Neural cell (in vitro differentiated cells): ENCODE measurements around the gene EIF5. TPM values are rescaled to one million over a fixed set of nuclear protein-coding genes. Genes with fewer than 3 reads are reported as not detected.

Source experiments
- H2AFZ ChIP-seq: fragments of 200-600, 300-800 bp; sonication (generic), shearing (Covaris generic); 2 replicates; pipeline ENCODE4 v1.6.0; 2014; ENCODE audit warnings: low read depth, mild to moderate bottlenecking, antibody characterized with exemption, low read length, moderate library complexity
- H3F3A ChIP-seq: fragments of 200-600 bp; shearing (Covaris generic); 2 replicates; pipeline ENCODE4 v1.6.1; 2016; ENCODE audit warnings: mild to moderate bottlenecking, moderate library complexity, mixed read lengths, antibody characterized with exemption, low read length; ENCODE audit not compliant: insufficient read depth, poor library complexity, severe bottlenecking
- H3K27ac ChIP-seq: fragments of 200-600, 300-800 bp; sonication (generic), shearing (Covaris generic); 2 replicates; pipeline ENCODE4 v1.5.1; 2014; ENCODE audit warnings: mild to moderate bottlenecking, low read length, moderate library complexity
- H3K27me3 ChIP-seq: fragments of 300-800, 200-600 bp; sonication (generic), shearing (Covaris generic); 2 replicates; pipeline ENCODE4 v1.6.0; 2014; ENCODE audit warnings: mild to moderate bottlenecking, low read depth, low read length, moderate library complexity; ENCODE audit not compliant: insufficient read depth
- H3K36me3 ChIP-seq: fragments of 300-800, 200-600 bp; sonication (generic), shearing (Covaris generic); 2 replicates; pipeline ENCODE4 v1.5.1; 2014; ENCODE audit warnings: mild to moderate bottlenecking, antibody characterized with exemption, low read length, moderate library complexity; ENCODE audit not compliant: insufficient read depth
- H3K4me2 ChIP-seq: fragments of 300-800, 200-600 bp; sonication (generic), shearing (Covaris generic); 2 replicates; pipeline ENCODE4 v1.6.0; 2014; ENCODE audit warnings: mild to moderate bottlenecking, low read length
- H3K4me3 ChIP-seq: fragments of 300-800, 200-600 bp; sonication (generic), shearing (Covaris generic); 2 replicates; pipeline ENCODE4 v1.5.1; 2014; ENCODE audit warnings: mild to moderate bottlenecking, low read length, moderate library complexity
- H3K79me2 ChIP-seq: fragments of 200-600 bp; shearing (Covaris generic); replicated peaks from 2 replicates; pipeline ENCODE4 v1.6.0; 2014; ENCODE audit warnings: mild to moderate bottlenecking, low read length, moderate library complexity; ENCODE audit not compliant: insufficient read depth
- H3K9ac ChIP-seq: fragments of 300-800, 200-600 bp; sonication (generic), shearing (Covaris generic); 2 replicates; pipeline ENCODE4 v1.6.1; 2016; ENCODE audit warnings: mild to moderate bottlenecking, low read length, mixed read lengths
- H3K9me2 ChIP-seq: fragments of 200-600 bp; shearing (Covaris generic); 2 replicates; pipeline ENCODE4 v1.6.1; 2016; ENCODE audit warnings: mild to moderate bottlenecking, low read length, mixed read lengths; ENCODE audit not compliant: insufficient read depth
- H3K9me3 ChIP-seq: fragments of 200-600, 300-800 bp; sonication (generic), shearing (Covaris generic); 2 replicates; pipeline ENCODE4 v1.6.1; 2016; ENCODE audit warnings: mild to moderate bottlenecking, mixed run types, low read length, moderate library complexity, mixed read lengths
- H4K20me1 ChIP-seq: fragments of 200-600 bp; shearing (Covaris generic); 2 replicates; pipeline ENCODE4 v1.6.1; 2016; ENCODE audit warnings: mild to moderate bottlenecking, mixed run types; ENCODE audit not compliant: insufficient read depth
- EP300 ChIP-seq: fragments of 450-650 bp; conservative IDR thresholded peaks from 2 replicates; pipeline ENCODE4 v1.6.1; 2014; ENCODE audit warnings: antibody characterized with exemption, mild to moderate bottlenecking, moderate library complexity; ENCODE audit not compliant: poor library complexity, severe bottlenecking
- EZH2 ChIP-seq: fragments of 200-600, 300-800 bp; shearing (Covaris generic), sonication (generic); IDR thresholded peaks from 2 replicates; pipeline ENCODE4 v1.6.1; 2014; ENCODE audit warnings: antibody characterized with exemption, low read length, borderline replicate concordance, mild to moderate bottlenecking; ENCODE audit not compliant: insufficient read depth, poor library complexity, severe bottlenecking
- MXI1 ChIP-seq: fragments of 450-650 bp; conservative IDR thresholded peaks from 2 replicates; pipeline ENCODE4 v1.6.1; 2014; ENCODE audit warnings: antibody characterized with exemption, mild to moderate bottlenecking; ENCODE audit not compliant: poor library complexity, severe bottlenecking
- POLR2AphosphoS5 ChIP-seq: IDR thresholded peaks from 2 replicates; pipeline ENCODE4 v1.6.1; 2012
- RAD21 ChIP-seq: fragments of 450-650 bp; conservative IDR thresholded peaks from 2 replicates; pipeline ENCODE4 v1.6.1; 2014; ENCODE audit warnings: antibody characterized with exemption, mild to moderate bottlenecking, moderate library complexity
- SMC3 ChIP-seq: fragments of 450-650 bp; conservative IDR thresholded peaks from 2 replicates; pipeline ENCODE4 v1.6.1; 2014; ENCODE audit warnings: antibody characterized with exemption, mild to moderate bottlenecking, moderate library complexity; ENCODE audit not compliant: poor library complexity
- TAF1 ChIP-seq: IDR thresholded peaks from 2 replicates; pipeline ENCODE4 v1.6.1; 2012; ENCODE audit warnings: low read depth
- polyA plus RNA-seq: library from polyadenylated mRNA; depleted of rRNA; stranded (reverse); fragments of >200 nt; gene quantifications from 2 replicates; pipeline ENCODE4 v1.2.3, GENCODE V29; 2014
- TF ChIP-seq, protein P1 (sequence below): IDR thresholded peaks from 2 replicates; pipeline ENCODE4 v1.6.1; 2012; ENCODE audit warnings: borderline replicate concordance
- TF ChIP-seq, protein P2 (sequence below): fragments of 450-650 bp; IDR thresholded peaks from 2 replicates; pipeline ENCODE4 v1.5.1; 2014; ENCODE audit warnings: antibody characterized with exemption, mild to moderate bottlenecking, moderate library complexity; ENCODE audit not compliant: poor library complexity, severe bottlenecking

The EIF5 gene
- polyA plus RNA-seq, 1 donor from 2014 or later = 188 TPM

DNA sequence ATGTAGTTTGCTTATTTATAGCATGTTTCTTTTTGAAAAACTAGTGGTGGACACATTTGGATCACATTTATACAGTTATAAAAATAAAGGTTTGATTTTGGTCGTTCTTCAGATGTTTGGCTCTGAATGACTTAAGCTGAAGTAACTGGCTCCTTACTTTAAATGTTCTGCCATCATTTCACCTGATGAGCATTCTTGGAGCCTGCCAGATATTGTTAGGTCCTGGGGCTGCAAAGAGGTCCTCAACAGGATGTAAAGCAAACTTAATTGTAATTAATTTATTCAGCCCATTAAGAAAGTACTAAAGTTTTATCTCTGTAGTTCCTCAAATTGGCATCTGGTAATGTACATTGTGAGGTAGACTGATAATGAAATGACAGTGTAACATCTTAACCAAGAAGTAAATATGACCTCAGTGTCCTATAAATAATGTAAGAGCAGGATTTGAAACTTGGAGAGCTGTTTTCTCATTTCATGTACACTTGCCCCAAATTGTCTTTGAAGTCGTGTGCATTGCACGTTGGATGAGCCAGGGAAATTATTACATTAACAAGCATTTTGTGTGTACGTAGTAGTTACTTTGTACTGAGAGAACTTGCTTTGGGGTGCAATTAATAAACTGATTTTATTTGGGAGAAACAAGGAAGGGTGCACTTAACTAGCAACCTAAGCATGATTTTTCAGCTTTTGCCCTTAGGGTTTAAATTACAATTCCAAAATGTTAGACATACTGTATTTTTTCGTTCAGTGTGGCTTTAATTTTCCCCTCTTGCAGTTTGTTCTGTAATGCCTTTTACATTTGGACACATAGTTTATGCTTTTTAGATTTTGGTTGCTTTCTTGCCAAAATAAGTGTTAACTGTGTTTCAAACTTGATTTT lies 7.5 kb downstream of the EIF5 start:
- no peak overlapping the region for H3K27ac ChIP-seq
- no peaks in the 10 kb centered on the region for H4K20me1 ChIP-seq

DNA sequence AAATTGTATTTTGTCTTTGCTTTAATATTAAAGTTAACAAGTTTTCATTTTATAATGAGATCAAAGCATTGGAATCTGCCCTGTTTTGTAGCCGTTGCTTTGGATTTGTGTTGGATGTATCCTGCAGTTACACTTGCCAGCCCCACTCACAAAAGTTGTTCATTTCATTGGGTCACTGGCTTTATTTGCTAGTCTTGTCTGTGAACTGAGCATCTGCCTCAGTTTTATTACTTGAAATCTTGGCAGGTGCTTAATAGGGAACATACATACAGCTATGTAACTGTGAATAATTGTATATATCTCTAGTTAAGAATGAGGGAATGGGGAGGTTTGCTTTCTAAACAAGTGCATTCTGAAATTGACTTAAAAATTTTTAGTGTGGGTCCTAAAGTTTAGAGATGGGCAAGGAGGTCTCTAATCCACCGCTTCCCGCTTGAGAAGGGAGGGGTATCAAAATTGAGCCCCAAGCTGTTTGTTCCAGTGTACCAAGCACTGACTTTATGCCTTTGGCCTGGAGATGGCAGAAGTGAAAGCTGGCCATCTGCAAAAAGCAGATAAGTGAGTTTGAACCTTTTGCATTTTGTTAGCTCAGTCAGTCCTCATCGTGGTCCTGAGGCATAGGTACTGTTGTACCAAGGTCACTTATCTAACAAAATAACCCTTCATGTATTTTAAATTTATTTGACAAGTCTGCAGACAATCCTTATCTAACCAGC lies 9.3 kb downstream of the EIF5 start:
- no peak overlapping the region for H2AFZ ChIP-seq
- H3F3A ChIP-seq = no peaks in the 10 kb centered on the region
- no peaks in the 10 kb centered on the region for H3K27me3 ChIP-seq
- no peak overlapping the region for H3K4me2 ChIP-seq
- H3K79me2 ChIP-seq = peaks cover 3% of the 10 kb centered on the region
- H3K4me3 ChIP-seq = no peak overlapping the region
- no peaks in the 10 kb centered on the region for H4K20me1 ChIP-seq
- H3K9me3 ChIP-seq = no peaks in the 10 kb centered on the region
- H3K27ac ChIP-seq = no peak overlapping the region
- peaks cover 41% of the 10 kb centered on the region for H3K36me3 ChIP-seq
- H3K9me2 ChIP-seq = no peaks in the 10 kb centered on the region
- no peak overlapping the region for H3K9ac ChIP-seq
- TF ChIP-seq EZH2 = no peak
- TF ChIP-seq MXI1 = no peak
- TF ChIP-seq, protein P1, sequence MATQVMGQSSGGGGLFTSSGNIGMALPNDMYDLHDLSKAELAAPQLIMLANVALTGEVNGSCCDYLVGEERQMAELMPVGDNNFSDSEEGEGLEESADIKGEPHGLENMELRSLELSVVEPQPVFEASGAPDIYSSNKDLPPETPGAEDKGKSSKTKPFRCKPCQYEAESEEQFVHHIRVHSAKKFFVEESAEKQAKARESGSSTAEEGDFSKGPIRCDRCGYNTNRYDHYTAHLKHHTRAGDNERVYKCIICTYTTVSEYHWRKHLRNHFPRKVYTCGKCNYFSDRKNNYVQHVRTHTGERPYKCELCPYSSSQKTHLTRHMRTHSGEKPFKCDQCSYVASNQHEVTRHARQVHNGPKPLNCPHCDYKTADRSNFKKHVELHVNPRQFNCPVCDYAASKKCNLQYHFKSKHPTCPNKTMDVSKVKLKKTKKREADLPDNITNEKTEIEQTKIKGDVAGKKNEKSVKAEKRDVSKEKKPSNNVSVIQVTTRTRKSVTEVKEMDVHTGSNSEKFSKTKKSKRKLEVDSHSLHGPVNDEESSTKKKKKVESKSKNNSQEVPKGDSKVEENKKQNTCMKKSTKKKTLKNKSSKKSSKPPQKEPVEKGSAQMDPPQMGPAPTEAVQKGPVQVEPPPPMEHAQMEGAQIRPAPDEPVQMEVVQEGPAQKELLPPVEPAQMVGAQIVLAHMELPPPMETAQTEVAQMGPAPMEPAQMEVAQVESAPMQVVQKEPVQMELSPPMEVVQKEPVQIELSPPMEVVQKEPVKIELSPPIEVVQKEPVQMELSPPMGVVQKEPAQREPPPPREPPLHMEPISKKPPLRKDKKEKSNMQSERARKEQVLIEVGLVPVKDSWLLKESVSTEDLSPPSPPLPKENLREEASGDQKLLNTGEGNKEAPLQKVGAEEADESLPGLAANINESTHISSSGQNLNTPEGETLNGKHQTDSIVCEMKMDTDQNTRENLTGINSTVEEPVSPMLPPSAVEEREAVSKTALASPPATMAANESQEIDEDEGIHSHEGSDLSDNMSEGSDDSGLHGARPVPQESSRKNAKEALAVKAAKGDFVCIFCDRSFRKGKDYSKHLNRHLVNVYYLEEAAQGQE = no peak
- TF ChIP-seq RAD21 = no peak
- no peak for TF ChIP-seq POLR2AphosphoS5
- no peak for TF ChIP-seq SMC3
- no peak for TF ChIP-seq EP300
- TF ChIP-seq, protein P2, sequence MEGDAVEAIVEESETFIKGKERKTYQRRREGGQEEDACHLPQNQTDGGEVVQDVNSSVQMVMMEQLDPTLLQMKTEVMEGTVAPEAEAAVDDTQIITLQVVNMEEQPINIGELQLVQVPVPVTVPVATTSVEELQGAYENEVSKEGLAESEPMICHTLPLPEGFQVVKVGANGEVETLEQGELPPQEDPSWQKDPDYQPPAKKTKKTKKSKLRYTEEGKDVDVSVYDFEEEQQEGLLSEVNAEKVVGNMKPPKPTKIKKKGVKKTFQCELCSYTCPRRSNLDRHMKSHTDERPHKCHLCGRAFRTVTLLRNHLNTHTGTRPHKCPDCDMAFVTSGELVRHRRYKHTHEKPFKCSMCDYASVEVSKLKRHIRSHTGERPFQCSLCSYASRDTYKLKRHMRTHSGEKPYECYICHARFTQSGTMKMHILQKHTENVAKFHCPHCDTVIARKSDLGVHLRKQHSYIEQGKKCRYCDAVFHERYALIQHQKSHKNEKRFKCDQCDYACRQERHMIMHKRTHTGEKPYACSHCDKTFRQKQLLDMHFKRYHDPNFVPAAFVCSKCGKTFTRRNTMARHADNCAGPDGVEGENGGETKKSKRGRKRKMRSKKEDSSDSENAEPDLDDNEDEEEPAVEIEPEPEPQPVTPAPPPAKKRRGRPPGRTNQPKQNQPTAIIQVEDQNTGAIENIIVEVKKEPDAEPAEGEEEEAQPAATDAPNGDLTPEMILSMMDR = no peak
- TF ChIP-seq TAF1 = no peak

More for the DNA sequence above, 7.5 kb downstream of the EIF5 start:
- H3F3A ChIP-seq = peaks cover 5% of the 10 kb centered on the region
- H3K36me3 ChIP-seq = peaks cover 56% of the 10 kb centered on the region
- no peaks in the 10 kb centered on the region for H3K27me3 ChIP-seq
- H2AFZ ChIP-seq = no peak overlapping the region
- H3K9ac ChIP-seq = no peak overlapping the region
- H3K79me2 ChIP-seq = peaks cover 19% of the 10 kb centered on the region
- H3K9me2 ChIP-seq = no peaks in the 10 kb centered on the region
- H3K9me3 ChIP-seq = no peaks in the 10 kb centered on the region
- no peak overlapping the region for H3K4me3 ChIP-seq
- TF ChIP-seq, protein P1 = no peak
- H3K4me2 ChIP-seq = no peak overlapping the region
